A673 (cell line): ENCODE results near the gene PRLR.

ENCODE experiments used
- EZH2 ChIP-seq: fragments of 200-600 bp; sonication (generic); IDR thresholded peaks from 2 replicates; pipeline ENCODE4 v1.6.1; 2017; ENCODE audit warnings: borderline replicate concordance, low read depth, mild to moderate bottlenecking, mixed read lengths, antibody characterized with exemption, low read length; ENCODE audit not compliant: poor library complexity, severe bottlenecking
- TF ChIP-seq, protein P1 (sequence below): fragments of 300-800, 200-600 bp; sonication (generic); conservative IDR thresholded peaks from 2 replicates; pipeline ENCODE4 v1.5.1; 2017; ENCODE audit warnings: low read depth, mild to moderate bottlenecking, antibody characterized with exemption, low read length, moderate library complexity, mixed read lengths

GRCh38 chr5:35202319-35203111 lies 27.8 kb downstream of the PRLR start:
- TF ChIP-seq, protein P1, sequence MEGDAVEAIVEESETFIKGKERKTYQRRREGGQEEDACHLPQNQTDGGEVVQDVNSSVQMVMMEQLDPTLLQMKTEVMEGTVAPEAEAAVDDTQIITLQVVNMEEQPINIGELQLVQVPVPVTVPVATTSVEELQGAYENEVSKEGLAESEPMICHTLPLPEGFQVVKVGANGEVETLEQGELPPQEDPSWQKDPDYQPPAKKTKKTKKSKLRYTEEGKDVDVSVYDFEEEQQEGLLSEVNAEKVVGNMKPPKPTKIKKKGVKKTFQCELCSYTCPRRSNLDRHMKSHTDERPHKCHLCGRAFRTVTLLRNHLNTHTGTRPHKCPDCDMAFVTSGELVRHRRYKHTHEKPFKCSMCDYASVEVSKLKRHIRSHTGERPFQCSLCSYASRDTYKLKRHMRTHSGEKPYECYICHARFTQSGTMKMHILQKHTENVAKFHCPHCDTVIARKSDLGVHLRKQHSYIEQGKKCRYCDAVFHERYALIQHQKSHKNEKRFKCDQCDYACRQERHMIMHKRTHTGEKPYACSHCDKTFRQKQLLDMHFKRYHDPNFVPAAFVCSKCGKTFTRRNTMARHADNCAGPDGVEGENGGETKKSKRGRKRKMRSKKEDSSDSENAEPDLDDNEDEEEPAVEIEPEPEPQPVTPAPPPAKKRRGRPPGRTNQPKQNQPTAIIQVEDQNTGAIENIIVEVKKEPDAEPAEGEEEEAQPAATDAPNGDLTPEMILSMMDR = peak; percentile 73
- no peak for TF ChIP-seq EZH2
